BLaER1 treated with 17β-estradiol and CSF1 and Interleukin-3, amounts not matched to agents 10 nM and 100 nM (cell line): ENCODE data around the gene NAE1.

Experiments used
- H3K27ac ChIP-seq, 11 experiments: shearing (Covaris generic); formaldehyde crosslinking; 2 replicates each; pipeline ENCODE4 v1.8.1; 2022
- H3K27me3 ChIP-seq, 11 experiments: shearing (Covaris generic); formaldehyde crosslinking; 2 replicates each; pipeline ENCODE4 v1.8.1; 2022
- H3K36me3 ChIP-seq, 11 experiments: shearing (Covaris generic); formaldehyde crosslinking; 2 replicates each; pipeline ENCODE4 v1.8.1; 2022
- H3K4me1 ChIP-seq, 10 experiments: shearing (Covaris generic); formaldehyde crosslinking; 2 replicates each; pipeline ENCODE4 v1.8.1; 2022
- H3K4me2 ChIP-seq, 11 experiments: shearing (Covaris generic); formaldehyde crosslinking; 2 replicates each; pipeline ENCODE4 v1.8.1; 2022
- H3K4me3 ChIP-seq, 10 experiments: shearing (Covaris generic); formaldehyde crosslinking; 2 replicates each; pipeline ENCODE4 v1.8.1; 2022
- H3K9ac ChIP-seq, 11 experiments: shearing (Covaris generic); formaldehyde crosslinking; 2 replicates each; pipeline ENCODE4 v1.8.1; 2022
- H3K9me3 ChIP-seq, 11 experiments: shearing (Covaris generic); formaldehyde crosslinking; replicated peaks in 1 of 11; 2 replicates each; pipeline ENCODE4 v1.8.1; 2022
- H4K20me1 ChIP-seq, 11 experiments: shearing (Covaris generic); formaldehyde crosslinking; 2 replicates each; pipeline ENCODE4 v1.8.1; 2022
- Cebpa-rat ChIP-seq, 11 experiments: shearing (Covaris generic); IDR thresholded peaks; 2 replicates each; pipeline ENCODE4 v1.8.1; 2022

Gene NAE1

DNA sequence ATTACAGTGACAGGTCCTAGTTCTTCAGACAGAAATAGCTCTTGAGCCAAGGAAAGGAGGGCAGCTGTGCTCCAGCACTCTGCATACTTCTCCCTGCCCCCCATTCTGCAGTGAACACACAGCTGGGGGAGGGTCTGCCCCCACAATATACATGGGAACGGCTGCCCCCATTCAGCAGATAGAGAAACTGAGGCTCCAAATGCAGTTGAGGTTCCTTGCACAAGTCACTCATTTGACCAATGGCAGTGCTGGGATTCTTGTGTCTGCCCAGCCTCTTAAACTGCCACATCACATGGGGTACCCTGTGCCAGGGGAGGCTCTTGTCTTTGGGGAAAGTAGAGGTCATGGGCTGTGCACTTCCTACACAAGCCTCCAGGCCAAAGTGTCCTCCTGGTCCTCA lies 38.6 kb upstream of the NAE1 start:
- no peaks in the 10 kb centered on the region for H3K36me3 ChIP-seq
- no peaks in the 10 kb centered on the region for H3K9me3 ChIP-seq
- 0 out of 22 replicates have a peak, but pooled peaks cover 0 to 10% (median 0%) of the 10 kb centered on the region in 11 experiments for H4K20me1 ChIP-seq
- H3K4me1 ChIP-seq: peaks cover 15 to 28% (median 21%) of the 10 kb centered on the region in 10 experiments
- TF ChIP-seq Cebpa-rat (IDR thresholded peaks at IDR 0.05): no peak
- H3K4me3 ChIP-seq: no peak overlapping the region
- H3K4me2 ChIP-seq: no peak overlapping the region
- H3K9ac ChIP-seq: no peak overlapping the region
- H3K27ac ChIP-seq: no peak overlapping the region
- peaks cover 0 to 17% (median 0%) of the 10 kb centered on the region in 11 experiments; a peak in 6 of 22 replicates for H3K27me3 ChIP-seq

DNA sequence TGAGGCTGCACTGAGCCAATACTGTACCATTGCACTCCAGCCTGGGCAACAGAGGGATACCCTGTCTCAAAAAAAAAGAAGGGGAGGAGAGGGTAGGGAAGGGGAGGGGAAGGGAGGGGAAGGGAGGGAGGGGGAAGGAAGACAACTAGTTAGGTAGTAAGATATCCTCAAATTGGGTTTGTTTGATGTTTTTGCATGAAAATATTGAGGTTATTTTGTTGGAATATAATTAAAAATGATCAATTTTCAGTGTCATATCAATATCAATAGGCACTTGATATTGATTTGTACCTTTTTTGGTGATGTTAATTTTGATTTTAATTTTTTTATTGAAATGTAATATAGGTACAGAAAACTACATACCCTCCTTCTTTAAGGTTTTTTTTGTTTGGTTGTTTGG lies 32.9 kb upstream of the NAE1 start:
- Histone ChIP-seq H3K36me3 (no peaks in the 10 kb centered on the region), H3K4me1 (peaks cover 0 to 7% (median 4%) of the 10 kb centered on the region in 10 experiments; a peak in 9 of 20 replicates), H3K27me3 (no peaks in the 10 kb centered on the region), H4K20me1 (no peaks in the 10 kb centered on the region; a peak in 1 of 22 replicates), H3K9me3 (no peaks in the 10 kb centered on the region), H3K27ac (no peak overlapping the region), H3K4me2 (no peak overlapping the region), H3K9ac (no peak overlapping the region), H3K4me3 (no peak overlapping the region)
- no peak for TF ChIP-seq Cebpa-rat (IDR thresholded peaks at IDR 0.05)

DNA sequence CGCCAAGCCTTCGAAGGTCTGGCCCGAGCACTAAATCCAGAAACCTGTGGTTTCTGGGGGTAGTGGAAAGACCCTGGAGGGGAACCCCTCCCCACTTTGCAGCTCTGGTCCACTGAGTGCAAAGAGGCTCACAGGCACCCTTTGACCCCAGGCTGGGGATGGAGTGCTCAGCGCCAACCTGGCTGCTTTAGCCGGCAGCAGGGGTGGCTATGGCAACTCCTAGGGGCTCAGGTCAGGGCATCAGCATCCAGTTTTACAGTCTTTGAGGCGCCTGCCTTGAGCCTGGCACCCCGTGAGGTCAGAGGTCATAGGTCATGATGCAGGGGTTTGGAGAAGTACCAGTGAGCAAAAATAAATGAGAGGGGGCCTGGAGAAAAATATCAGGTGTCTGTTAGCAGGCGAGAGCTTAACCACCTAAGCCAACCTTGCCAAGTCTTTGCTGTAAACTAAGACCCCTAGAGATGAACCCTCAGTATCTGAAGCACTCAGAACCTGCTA lies 31.3 kb upstream of the NAE1 start:
- no peaks in the 10 kb centered on the region for H3K27me3 ChIP-seq
- H3K36me3 ChIP-seq: no peaks in the 10 kb centered on the region
- H3K4me2 ChIP-seq: no peak overlapping the region
- no peak overlapping the region for H3K27ac ChIP-seq
- TF ChIP-seq Cebpa-rat (IDR thresholded peaks at IDR 0.05): no peak
- H3K4me1 ChIP-seq: peaks cover 0 to 11% (median 5%) of the 10 kb centered on the region in 10 experiments; a peak in 13 of 20 replicates
- no peaks in the 10 kb centered on the region for H3K9me3 ChIP-seq
- H4K20me1 ChIP-seq: no peaks in the 10 kb centered on the region; a peak in 1 of 22 replicates
- H3K9ac ChIP-seq: no peak overlapping the region
- H3K4me3 ChIP-seq: no peak overlapping the region

DNA sequence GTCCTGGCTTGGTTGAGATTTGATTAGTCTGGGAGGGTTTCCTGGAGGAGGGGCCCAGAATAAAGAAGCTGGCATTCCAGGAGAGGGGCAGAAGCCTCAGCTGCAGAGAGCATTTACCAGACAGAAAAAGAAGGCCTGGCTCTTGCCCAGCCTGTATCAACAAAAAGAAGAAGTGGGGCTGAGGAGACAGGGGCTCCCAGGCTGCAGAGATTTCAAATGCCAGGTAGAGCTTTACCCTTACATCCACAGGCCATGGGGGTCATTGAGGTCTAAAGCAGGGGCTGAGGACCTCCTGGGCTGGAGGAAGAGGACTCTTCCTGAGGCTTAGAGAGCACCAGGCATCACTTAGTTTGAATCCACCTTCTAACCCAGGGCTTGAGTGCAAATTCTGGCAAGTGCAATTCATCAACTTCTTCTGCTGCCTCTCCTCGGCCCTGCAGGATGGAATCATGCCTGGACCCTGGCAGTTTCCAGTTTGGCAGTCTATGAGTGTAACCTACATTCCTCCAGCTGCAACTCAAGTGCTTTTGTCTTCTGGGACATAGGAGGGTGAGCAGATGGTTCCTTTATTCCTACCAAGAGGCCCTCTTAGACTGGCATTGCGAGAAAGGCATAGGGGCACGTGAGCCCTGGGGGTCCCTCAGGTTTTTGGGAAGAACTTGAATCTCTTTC lies 28.8 kb upstream of the NAE1 start:
- Histone ChIP-seq H3K27ac (no peak overlapping the region), H3K9me3 (no peaks in the 10 kb centered on the region), H4K20me1 (no peaks in the 10 kb centered on the region; a peak in 1 of 22 replicates), H3K27me3 (no peaks in the 10 kb centered on the region), H3K4me1 (peaks cover 0 to 12% (median 6%) of the 10 kb centered on the region in 10 experiments; a peak in 13 of 20 replicates), H3K36me3 (no peaks in the 10 kb centered on the region), H3K9ac (no peak overlapping the region), H3K4me2 (0 out of 22 replicates have a peak overlapping the region, but pooled peaks of 1 of the 11 experiments have one; percentile 19), H3K4me3 (no peak overlapping the region)
- TF ChIP-seq Cebpa-rat (IDR thresholded peaks at IDR 0.05): no peak

DNA sequence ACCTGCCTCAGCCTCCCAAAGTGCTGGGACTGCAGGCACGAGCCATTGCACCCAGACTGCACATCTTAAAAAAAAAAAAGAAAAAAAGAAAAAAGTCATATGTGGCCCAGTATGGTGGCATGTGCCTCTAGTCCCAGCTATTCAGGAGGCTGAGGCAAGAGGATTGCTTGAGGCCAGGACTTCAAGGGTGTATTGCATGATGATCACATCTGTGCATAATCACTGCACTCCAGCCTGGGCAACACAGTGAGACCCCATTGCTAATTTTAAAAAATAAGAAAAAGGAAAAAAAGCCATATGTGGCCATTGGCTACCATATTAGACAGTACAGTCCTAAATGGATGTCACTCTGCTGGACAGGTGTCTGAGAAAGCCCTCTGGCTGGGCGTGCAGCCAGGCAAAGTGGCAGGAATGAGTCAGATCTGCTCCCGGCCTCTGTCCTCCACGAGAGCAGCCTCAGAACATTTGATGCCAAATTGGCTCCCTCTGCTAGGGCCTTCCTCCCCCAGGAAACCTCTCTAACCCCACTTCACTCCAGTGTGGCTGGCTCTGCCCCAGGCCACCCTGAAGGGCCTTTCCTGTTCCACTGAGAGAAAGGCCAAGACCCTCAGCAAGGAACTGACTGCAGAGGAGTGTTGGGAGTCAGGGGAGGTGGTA lies 28.1 kb upstream of the NAE1 start:
- no peaks in the 10 kb centered on the region for H3K27me3 ChIP-seq
- H3K9ac ChIP-seq: no peak overlapping the region
- no peaks in the 10 kb centered on the region for H3K9me3 ChIP-seq
- 0 out of 22 replicates have a peak overlapping the region, but pooled peaks of 1 of the 11 experiments have one; percentile 19 for H3K4me2 ChIP-seq
- H3K4me1 ChIP-seq: peaks cover 0 to 12% (median 6%) of the 10 kb centered on the region in 10 experiments; a peak in 13 of 20 replicates
- H4K20me1 ChIP-seq: no peaks in the 10 kb centered on the region; a peak in 1 of 22 replicates
- TF ChIP-seq Cebpa-rat (IDR thresholded peaks at IDR 0.05): no peak
- H3K27ac ChIP-seq: no peak overlapping the region
- no peak overlapping the region for H3K4me3 ChIP-seq
- H3K36me3 ChIP-seq: no peaks in the 10 kb centered on the region

DNA sequence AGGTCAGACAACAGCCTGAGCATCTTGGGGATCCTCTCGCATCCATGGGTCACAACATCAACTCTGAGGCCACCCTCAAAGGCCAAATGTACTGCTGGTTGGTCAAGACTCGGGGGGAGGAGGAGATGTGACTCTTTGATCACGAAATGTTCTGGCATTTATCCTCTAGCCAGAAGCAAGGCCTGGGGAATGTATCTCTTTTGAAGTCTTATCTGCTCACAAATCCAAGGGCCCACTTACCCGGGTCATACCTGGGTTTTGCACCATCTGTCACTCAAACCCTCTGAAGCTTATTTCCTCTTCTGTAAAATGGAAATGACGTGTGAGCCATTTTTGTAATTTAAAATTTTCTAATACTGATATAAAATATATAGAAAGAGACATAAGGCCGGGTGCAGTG lies 26.7 kb upstream of the NAE1 start:
- Histone ChIP-seq H3K4me2 (peak overlapping the region in 2 of 11 experiments; percentile 7 to 14; a peak in 1 of 22 replicates), H3K36me3 (no peaks in the 10 kb centered on the region), H3K9ac (no peak overlapping the region), H3K27ac (no peak overlapping the region), H3K4me3 (no peak overlapping the region), H3K9me3 (no peaks in the 10 kb centered on the region), H3K4me1 (peaks cover 0 to 16% (median 7%) of the 10 kb centered on the region in 10 experiments; a peak in 14 of 20 replicates), H4K20me1 (no peaks in the 10 kb centered on the region; a peak in 1 of 22 replicates), H3K27me3 (no peaks in the 10 kb centered on the region)
- no peak for TF ChIP-seq Cebpa-rat (IDR thresholded peaks at IDR 0.05)

DNA sequence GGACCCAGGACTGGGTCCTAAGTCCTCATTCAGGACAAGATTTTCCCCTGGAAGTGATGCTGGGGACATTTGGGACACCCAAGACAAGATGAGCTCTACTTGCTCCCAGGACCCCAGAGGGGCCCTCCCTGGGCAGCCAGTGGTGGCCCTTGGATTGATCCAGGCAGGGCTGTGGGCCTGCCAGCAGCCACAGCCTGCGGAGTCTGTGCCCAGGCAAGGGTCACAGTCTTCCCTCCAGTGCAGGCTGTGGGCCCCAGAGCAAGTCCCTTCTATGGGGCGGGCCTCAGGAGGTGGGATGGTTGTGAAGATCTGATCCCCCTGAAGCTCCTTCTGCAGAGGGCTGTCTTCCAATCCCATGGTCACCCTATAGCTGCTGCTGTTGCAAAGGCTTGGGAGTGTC lies 26.0 kb upstream of the NAE1 start:
- no peak for TF ChIP-seq Cebpa-rat (IDR thresholded peaks at IDR 0.05)
- H3K27ac ChIP-seq: no peak overlapping the region
- no peaks in the 10 kb centered on the region; a peak in 1 of 22 replicates for H4K20me1 ChIP-seq
- H3K9ac ChIP-seq: no peak overlapping the region
- no peak overlapping the region for H3K4me3 ChIP-seq
- H3K36me3 ChIP-seq: no peaks in the 10 kb centered on the region
- peaks cover 0 to 16% (median 7%) of the 10 kb centered on the region in 10 experiments; a peak in 14 of 20 replicates for H3K4me1 ChIP-seq
- H3K27me3 ChIP-seq: no peaks in the 10 kb centered on the region
- H3K9me3 ChIP-seq: no peaks in the 10 kb centered on the region
- no peak overlapping the region for H3K4me2 ChIP-seq

DNA sequence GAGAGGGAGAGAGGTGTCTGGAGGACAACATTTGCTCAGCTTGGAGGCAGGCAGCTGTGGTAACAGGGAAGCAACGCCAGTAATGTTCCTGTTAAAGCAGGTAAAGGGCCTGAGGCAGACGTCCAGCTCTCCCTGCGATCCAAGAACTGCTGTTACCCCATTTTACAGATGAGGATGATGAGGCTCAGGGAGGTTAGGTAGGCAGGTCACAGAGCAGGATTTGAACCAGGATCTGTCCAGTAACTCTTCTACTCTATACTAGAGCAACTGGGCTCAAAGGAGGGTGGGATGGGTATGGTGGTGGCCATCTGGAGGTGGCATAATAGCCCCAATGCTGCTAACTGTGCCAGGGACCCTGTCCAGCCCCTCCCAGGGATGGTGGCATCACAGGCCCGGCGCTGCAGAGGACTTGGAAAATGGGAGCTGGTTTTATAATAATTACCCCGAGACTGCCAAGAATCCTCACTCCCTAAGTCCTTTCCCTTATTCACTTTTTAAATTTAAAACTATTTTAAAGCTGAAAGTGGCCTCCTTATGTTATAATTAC lies 25.5 kb upstream of the NAE1 start:
- Histone ChIP-seq H3K9ac (no peak overlapping the region), H3K4me3 (no peak overlapping the region), H3K36me3 (no peaks in the 10 kb centered on the region), H3K27me3 (no peaks in the 10 kb centered on the region), H3K27ac (no peak overlapping the region), H3K4me2 (no peak overlapping the region), H4K20me1 (no peaks in the 10 kb centered on the region; a peak in 1 of 22 replicates), H3K4me1 (peaks cover 0 to 16% (median 7%) of the 10 kb centered on the region in 10 experiments; a peak in 14 of 20 replicates), H3K9me3 (no peaks in the 10 kb centered on the region)
- no peak for TF ChIP-seq Cebpa-rat (IDR thresholded peaks at IDR 0.05)
